CD4-positive, alpha-beta T cell treated with Interleukin-17A for 4 hours (primary cell): ENCODE data around the gene ASTL.

Experiments used
- DNase-seq: peaks from one replicate; pipeline ENCODE4 v3.0.0-alpha.2; 2020; ENCODE audit warnings: mixed read lengths

Gene ASTL

GRCh38 chr2:96075199-96075771 is 63.0 kb downstream of the ASTL start:
- no peak for DNase-seq

GRCh38 chr2:96074156-96074555 is 64.1 kb downstream of the ASTL start:
- no peak for DNase-seq

- no peak for DNase-seq
Measured at GRCh38 chr2:96073170-96073775, 65.0 kb downstream of the ASTL start.
